Cardiac muscle cell (in vitro differentiated cells and primary cell): ENCODE results near the gene TRAP1. TPM values are rescaled to one million over a fixed set of nuclear protein-coding genes. Genes with fewer than 3 reads are reported as not detected.
"Not testable (repeated sequence)": the region's sequence is repeated elsewhere in the genome, so short reads cannot be mapped to it uniquely, and the experiment has no call there.

ENCODE experiments used
- DNase-seq, 2 donors: peaks; one replicate each; pipeline versions ENCODE4 v3.0.0 to v3.0.0-alpha.2; 2010 to 2017; ENCODE audit warnings: low read depth in 1 of 2, low spot score in 1 of 2
- H3K27ac ChIP-seq: fragments of 200-600 bp; sonication (generic); 2 replicates; pipeline ENCODE4 v1.5.1; 2016
- H3K27me3 ChIP-seq: fragments of 200-600 bp; sonication (generic); 2 replicates; pipeline ENCODE4 v1.6.0; 2016; ENCODE audit warnings: control low read depth
- H3K36me3 ChIP-seq: fragments of 200-600 bp; sonication (generic); 2 replicates; pipeline ENCODE4 v1.5.1; 2016; ENCODE audit warnings: control low read depth
- H3K4me1 ChIP-seq: fragments of 200-600 bp; sonication (generic); 2 replicates; pipeline ENCODE4 v1.8.1; 2017; ENCODE audit warnings: low read depth, mild to moderate bottlenecking, mixed run types
- H3K4me3 ChIP-seq: fragments of 200-600 bp; sonication (generic); 2 replicates; pipeline ENCODE4 v1.5.1; 2016; ENCODE audit warnings: mild to moderate bottlenecking
- H3K9me3 ChIP-seq: fragments of 200-600 bp; sonication (generic); 2 replicates; pipeline ENCODE4 v1.5.1; 2017; ENCODE audit warnings: low read depth, mild to moderate bottlenecking, control low read depth
- CTCF ChIP-seq: IDR thresholded peaks from 2 replicates; pipeline ENCODE4 v1.5.1; 2012; ENCODE audit warnings: low read depth, mild to moderate bottlenecking, low read length
- polyA plus RNA-seq: library from polyadenylated mRNA; unstranded; fragments of >200 nt; fragmentation: Nextera tagmentation; extraction: Ambion mirVana; gene quantifications from 2 replicates; pipeline ENCODE4 v1.2.1, GENCODE V29; 2016
- total RNA-seq: library from RNA; depleted of rRNA; stranded (reverse); fragments of >200 nt; gene quantifications from 2 replicates; pipeline ENCODE4 v1.2.3, GENCODE V29; 2016

TRAP1 gene
- total and polyA plus RNA-seq, 2 experiments from 2014 or later, result 157 to 164 TPM

GRCh38 chr16:3609895-3610697, 107.2 kb downstream of the TRAP1 start:
- no peak for TF ChIP-seq CTCF
- no peaks in the 10 kb centered on the region for H3K36me3 ChIP-seq
- H3K4me1 ChIP-seq, result peaks cover 14% of the 10 kb centered on the region
- H3K27me3 ChIP-seq, result no peaks in the 10 kb centered on the region
- no peak overlapping the region for H3K4me3 ChIP-seq
- no peaks in the 10 kb centered on the region for H3K9me3 ChIP-seq
- H3K27ac ChIP-seq, result peak overlapping the region; percentile 69
- peak in 1 of 2 donors; percentile 24 for DNase-seq

GRCh38 chr16:3608976-3609375, 108.3 kb downstream of the TRAP1 start:
- not testable (repeated sequence) for DNase-seq, H3K4me3 ChIP-seq, H3K27ac ChIP-seq, H3K9me3 ChIP-seq, H3K27me3 ChIP-seq, H3K36me3 ChIP-seq
- peaks cover 14% of the 10 kb centered on the region for H3K4me1 ChIP-seq

DNA sequence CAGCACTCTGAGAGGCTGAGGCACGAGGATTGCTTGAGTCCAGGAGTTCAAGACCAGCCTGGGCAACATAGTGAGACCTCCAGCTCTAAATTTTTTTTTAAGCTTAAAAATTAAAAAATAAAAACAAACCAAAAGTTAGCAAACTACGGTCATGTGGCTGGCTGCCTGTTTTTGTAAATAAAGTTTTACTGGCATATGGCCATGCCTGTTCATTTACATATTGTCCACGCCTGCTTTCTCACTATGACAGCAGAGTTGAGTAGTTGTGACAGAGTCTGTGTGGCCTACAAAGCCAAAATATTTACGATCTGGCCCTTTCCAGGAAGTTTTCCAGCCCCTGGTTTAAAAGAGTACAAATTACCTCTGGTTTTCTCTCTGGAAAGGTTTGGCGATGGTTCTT, 109.3 kb downstream of the TRAP1 start:
- no peak overlapping the region for H3K4me3 ChIP-seq
- no peak for TF ChIP-seq CTCF
- H3K36me3 ChIP-seq, result peaks cover 6% of the 10 kb centered on the region
- no peak for DNase-seq
- H3K9me3 ChIP-seq, result no peaks in the 10 kb centered on the region
- H3K27ac ChIP-seq, result no peak overlapping the region
- H3K4me1 ChIP-seq, result peaks cover 14% of the 10 kb centered on the region
- H3K27me3 ChIP-seq, result no peaks in the 10 kb centered on the region

Other genes starting within 250 kb of the TRAP1 start
- gene C16orf90, start 222.0 kb downstream of the TRAP1 start, total RNA-seq, result not detected in 2 replicates
- not detected in 2 replicates for gene C16orf90, start 222.0 kb downstream of the TRAP1 start, polyA plus RNA-seq
- gene CLUAP1, start 216.5 kb downstream of the TRAP1 start, total RNA-seq, result 23.3 and 29.0 TPM in 2 replicates
- gene CLUAP1, start 216.5 kb downstream of the TRAP1 start, polyA plus RNA-seq, result 50.5 and 52.0 TPM in 2 replicates
- 0.09 and 0.11 TPM in 2 replicates for gene NLRC3, start 140.1 kb downstream of the TRAP1 start, total RNA-seq
- 0.61 and 0.92 TPM in 2 replicates for gene NLRC3, start 140.1 kb downstream of the TRAP1 start, polyA plus RNA-seq
- 5.6 and 7.2 TPM in 2 replicates for gene SLX4, start 105.9 kb downstream of the TRAP1 start, total RNA-seq
- 2.9 and 3.6 TPM in 2 replicates for gene SLX4, start 105.9 kb downstream of the TRAP1 start, polyA plus RNA-seq
- gene DNASE1, start 62.8 kb downstream of the TRAP1 start, total RNA-seq, result 48.7 and 73.9 TPM in 2 replicates
- gene DNASE1, start 62.8 kb downstream of the TRAP1 start, polyA plus RNA-seq, result 28.1 and 38.1 TPM in 2 replicates
- 19.7 and 33.8 TPM in 2 replicates for gene CREBBP, start 163.2 kb upstream of the TRAP1 start, total RNA-seq
- 24.4 and 27.3 TPM in 2 replicates for gene CREBBP, start 163.2 kb upstream of the TRAP1 start, polyA plus RNA-seq